Stimulated activated naive CD8-positive, alpha-beta T cell treated with anti-CD3 and anti-CD28 coated beads, Interleukin-15, Interleukin-2, amounts not matched to agents 100 ng/mL and 50 ng/mL, for 24 hours (primary cell): ENCODE data around the gene CADM4.
A peak's percentile ranks its signal among the peaks of the same experiment; 100 is the strongest.
"Not testable (repeated sequence)": the region's sequence is repeated elsewhere in the genome, so short reads cannot be mapped to it uniquely, and the experiment has no call there.

Source experiments
- H3K27ac Mint-ChIP-seq: one replicate; pipeline ENCODE4 v1.8.0; 2021; ENCODE audit warnings: mild to moderate bottlenecking, mixed read lengths
- H3K27me3 Mint-ChIP-seq: one replicate; pipeline ENCODE4 v1.8.0; 2021; ENCODE audit warnings: mixed read lengths
- H3K36me3 Mint-ChIP-seq: one replicate; pipeline ENCODE4 v1.8.0; 2021; ENCODE audit warnings: low read depth, mixed read lengths
- H3K4me1 Mint-ChIP-seq: one replicate; pipeline ENCODE4 v1.8.0; 2021; ENCODE audit warnings: low read depth, mixed read lengths
- H3K4me3 Mint-ChIP-seq: one replicate; pipeline ENCODE4 v1.8.0; 2021; ENCODE audit warnings: mild to moderate bottlenecking, mixed read lengths
- H3K9me3 Mint-ChIP-seq: one replicate; pipeline ENCODE4 v1.8.0; 2021; ENCODE audit warnings: mixed read lengths

Gene CADM4

DNA sequence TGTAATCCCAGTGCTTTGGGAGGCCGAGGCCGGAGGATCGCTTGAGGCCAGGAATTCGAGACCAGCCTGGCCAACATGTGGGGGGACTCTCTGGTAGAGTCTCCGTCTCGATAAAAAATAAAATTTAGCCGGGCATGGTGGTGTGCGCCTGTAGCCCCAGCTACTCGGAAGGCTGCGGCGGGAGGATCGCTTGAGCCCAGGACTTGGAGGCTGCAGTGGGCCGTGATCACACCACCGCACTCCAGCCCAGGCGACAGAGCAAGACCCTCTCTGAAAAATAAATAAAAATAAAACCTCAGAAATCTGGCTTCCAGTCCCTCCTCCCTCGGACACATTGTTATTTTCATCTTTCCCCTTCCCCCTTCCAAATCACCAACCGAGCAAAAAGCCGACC, 44.0 kb downstream of the CADM4 start:
- Mint-ChIP-seq H3K36me3 (peaks cover 33% of the 10 kb centered on the region), H3K4me3 (peak overlapping the region; percentile 98), H3K4me1 (peaks cover 38% of the 10 kb centered on the region), H3K27ac (peak overlapping the region; percentile 92), H3K27me3 (no peaks in the 10 kb centered on the region), H3K9me3 (no peaks in the 10 kb centered on the region)

DNA sequence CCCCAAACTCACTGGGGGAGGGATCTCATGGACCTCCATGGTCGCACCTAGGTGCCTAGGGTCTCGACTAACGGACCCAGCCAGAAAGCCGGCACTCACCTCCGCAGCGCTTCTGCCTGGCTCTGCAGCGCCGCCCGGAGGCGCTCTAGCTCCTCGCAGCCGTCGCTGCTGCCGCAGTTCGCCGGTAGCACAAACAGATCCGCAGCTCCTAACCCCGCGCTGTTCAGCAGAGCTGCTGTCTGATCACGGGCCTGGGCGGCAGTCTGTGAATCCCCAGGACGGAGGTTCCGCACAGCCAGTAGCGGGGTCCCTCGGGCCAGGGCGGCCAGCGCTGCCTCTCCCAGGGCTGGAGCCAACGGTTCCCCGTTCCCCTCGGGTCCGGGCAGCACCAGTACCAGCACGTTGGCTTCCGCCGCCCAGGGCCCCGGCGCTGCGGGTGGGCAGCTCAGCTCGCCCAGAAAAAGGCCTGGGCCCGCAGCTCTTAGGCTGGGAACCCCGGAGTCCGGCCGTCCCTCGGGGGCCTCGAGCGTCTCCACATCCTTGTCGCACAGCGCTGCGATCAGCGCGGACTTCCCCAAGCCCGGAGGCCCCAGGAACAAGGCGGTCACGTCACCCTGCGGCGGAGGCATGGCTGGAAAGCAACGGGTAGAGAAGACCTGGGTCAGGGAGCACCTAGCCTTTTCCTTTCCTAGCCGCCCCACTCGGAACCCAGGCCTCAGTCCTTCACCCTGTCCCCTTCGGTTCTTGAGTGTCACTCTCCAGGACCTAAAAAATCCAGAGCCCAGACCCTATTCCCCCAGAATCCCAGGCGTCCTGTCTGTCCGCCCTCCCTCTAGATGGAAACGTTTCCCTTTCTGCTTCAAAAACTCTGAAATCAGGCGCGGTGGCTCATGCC, 44.7 kb downstream of the CADM4 start:
- Mint-ChIP-seq H3K27me3 (no peaks in the 10 kb centered on the region), H3K4me3 (peak overlapping the region; percentile 98), H3K4me1 (peaks cover 43% of the 10 kb centered on the region), H3K27ac (peak overlapping the region; percentile 92), H3K36me3 (peaks cover 38% of the 10 kb centered on the region), H3K9me3 (no peaks in the 10 kb centered on the region)

DNA sequence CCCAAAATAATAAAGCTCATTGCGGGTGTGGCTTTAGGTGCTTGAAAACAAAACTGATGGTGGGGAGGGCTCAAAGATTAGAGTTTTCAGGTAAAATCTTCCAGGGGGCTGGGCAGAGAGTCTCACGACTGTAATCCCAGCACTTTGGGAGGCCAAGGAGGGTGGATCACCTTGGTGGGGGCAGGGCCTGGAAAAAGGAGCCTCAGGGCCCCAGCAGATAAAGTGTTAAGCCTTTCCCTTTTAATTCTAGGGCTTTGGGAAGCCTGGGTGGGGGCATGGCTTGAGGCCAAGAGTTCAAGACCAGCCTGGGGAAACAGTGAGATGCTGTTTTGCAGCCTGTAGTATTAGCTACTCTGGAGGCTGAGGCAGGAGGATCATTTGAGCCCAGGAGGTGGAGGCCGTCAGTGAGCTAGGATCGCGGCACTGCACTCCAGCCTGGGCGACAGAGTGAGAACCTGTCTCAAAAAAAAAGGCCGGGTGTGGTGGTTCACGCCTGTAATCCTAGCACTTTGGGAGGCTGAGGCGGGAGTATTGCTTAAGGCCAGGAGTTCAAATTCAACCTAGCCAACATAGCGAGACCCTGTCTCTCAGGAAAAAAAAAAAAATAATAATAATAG, 45.5 kb downstream of the CADM4 start:
- H3K27ac Mint-ChIP-seq, result peak overlapping the region; percentile 47
- H3K4me3 Mint-ChIP-seq, result peak overlapping the region; percentile 98
- H3K4me1 Mint-ChIP-seq, result peaks cover 48% of the 10 kb centered on the region
- peaks cover 37% of the 10 kb centered on the region for H3K36me3 Mint-ChIP-seq
- H3K9me3 Mint-ChIP-seq, result no peaks in the 10 kb centered on the region
- H3K27me3 Mint-ChIP-seq, result no peaks in the 10 kb centered on the region

DNA sequence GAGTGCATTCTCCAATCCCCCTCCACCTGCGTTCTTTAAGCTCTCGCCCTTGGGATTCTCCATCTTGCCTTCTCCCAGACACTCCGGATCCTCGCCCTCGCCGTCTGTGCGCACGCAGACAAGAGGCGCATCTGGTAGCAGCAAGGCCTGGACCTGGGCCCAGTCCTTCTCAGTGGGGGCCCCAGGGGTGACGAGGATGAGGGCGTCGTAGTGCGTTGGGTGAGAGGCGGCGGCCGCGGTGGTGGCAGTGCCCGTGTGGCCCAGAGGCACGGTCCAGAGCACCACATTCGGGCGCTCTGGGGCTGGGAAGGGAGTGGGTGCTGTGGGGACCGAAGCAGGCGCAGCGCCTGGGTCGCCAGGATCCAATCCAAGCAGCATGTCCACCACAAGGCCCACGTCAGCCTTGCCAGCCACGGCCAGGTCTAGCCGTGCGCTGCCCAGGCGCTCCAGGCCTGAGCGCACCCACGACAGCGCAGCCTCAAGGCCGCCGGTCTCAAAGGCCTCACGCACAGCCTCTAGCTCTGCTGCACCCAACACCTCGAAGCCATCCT, 46.8 kb downstream of the CADM4 start:
- peaks cover 42% of the 10 kb centered on the region for H3K4me1 Mint-ChIP-seq
- H3K36me3 Mint-ChIP-seq, result peaks cover 38% of the 10 kb centered on the region
- no peaks in the 10 kb centered on the region for H3K9me3 Mint-ChIP-seq
- no peak overlapping the region for H3K27ac Mint-ChIP-seq
- no peaks in the 10 kb centered on the region for H3K27me3 Mint-ChIP-seq
- no peak overlapping the region for H3K4me3 Mint-ChIP-seq

DNA sequence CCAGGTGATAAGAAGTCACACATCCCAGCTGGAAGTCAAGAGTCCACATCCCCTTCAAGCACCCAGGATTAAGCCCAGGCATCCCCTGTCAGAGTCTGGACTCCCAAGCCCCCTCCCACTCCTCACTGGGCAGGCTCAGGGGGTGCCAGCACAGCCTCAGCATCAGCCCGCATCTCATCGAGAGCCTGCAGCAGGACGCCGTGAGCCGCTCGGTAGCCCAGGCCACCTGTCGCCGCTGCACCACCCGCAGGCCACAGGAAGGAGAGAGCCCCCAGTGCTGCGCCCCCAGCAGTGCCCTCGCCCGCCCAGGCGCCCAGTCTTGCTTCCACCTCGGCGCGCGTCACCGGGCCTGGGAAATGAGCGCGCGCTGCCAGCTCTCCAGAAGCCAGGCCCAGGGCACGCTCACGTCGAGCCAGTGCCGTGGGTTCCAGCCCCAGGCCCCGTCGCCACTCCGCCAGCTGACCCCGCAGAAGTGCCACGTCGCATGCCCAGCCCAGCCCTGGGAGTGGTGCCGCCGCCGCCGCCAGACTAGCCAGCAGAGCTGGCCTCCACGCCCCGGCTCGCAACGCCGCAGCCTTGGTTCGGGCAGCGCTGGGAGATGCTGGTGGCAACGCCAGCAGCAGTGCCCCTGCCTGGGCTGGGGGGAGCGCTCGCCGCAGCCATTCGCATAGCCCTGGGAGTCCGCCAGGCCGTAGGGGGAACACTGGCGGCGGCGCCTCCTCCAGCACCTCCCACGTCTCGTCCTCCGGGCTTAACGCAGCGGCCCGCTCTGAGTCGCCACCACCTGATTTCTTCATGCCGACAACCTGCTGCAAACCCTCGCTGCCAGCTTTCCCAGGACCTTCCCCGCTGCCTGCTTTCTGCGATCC, 47.5 kb downstream of the CADM4 start:
- Mint-ChIP-seq H3K27ac (no peak overlapping the region), H3K27me3 (no peaks in the 10 kb centered on the region), H3K9me3 (no peaks in the 10 kb centered on the region), H3K4me1 (peaks cover 35% of the 10 kb centered on the region), H3K4me3 (no peak overlapping the region), H3K36me3 (peaks cover 35% of the 10 kb centered on the region)

DNA sequence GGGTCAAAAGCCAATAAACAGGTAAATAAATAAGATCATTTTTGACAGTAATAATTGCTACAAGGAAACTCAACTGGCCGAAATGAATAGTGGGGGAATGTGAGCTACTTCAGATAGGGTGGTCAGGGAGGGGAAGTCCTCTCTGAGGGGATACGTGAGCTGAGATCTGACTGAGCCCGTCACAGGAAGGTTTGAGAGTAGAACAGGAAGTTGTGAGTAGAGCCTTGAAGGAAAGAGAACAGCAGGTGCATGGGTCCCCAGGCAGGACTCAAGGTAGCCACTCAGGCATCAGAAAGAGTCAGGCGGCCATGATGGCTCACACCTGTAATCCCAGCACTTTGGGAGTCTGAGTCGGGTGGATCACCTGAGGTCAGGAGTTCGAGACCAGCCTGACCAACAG, 50.0 kb downstream of the CADM4 start:
- H3K4me1 Mint-ChIP-seq, result peaks cover 27% of the 10 kb centered on the region
- H3K4me3 Mint-ChIP-seq, result no peak overlapping the region
- peaks cover 50% of the 10 kb centered on the region for H3K36me3 Mint-ChIP-seq
- H3K27ac Mint-ChIP-seq, result peak overlapping the region; percentile 57
- H3K27me3 Mint-ChIP-seq, result no peaks in the 10 kb centered on the region
- no peaks in the 10 kb centered on the region for H3K9me3 Mint-ChIP-seq

DNA sequence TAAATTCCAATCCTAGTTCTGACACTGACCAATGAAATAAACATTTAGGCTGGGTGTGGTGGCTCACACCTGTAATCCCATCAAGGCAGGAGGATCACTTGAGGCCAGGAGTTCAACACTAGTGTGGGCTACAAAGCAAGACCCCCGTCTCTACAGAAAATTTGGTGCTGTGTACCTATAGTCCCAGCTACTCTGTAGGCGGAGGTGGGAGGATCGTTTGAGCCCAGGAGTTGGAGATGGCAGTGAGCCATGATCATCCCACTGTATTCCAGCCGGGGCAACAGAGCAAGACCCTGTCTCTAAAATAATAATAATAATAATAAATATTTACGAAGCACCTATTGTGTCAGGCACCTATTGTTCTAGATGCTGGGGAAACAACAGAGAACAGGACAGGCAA, 50.4 kb downstream of the CADM4 start:
- Mint-ChIP-seq H3K27ac (peak overlapping the region; percentile 57), H3K9me3 (no peaks in the 10 kb centered on the region), H3K4me1 (peaks cover 31% of the 10 kb centered on the region), H3K27me3 (no peaks in the 10 kb centered on the region), H3K36me3 (peaks cover 50% of the 10 kb centered on the region), H3K4me3 (no peak overlapping the region)

DNA sequence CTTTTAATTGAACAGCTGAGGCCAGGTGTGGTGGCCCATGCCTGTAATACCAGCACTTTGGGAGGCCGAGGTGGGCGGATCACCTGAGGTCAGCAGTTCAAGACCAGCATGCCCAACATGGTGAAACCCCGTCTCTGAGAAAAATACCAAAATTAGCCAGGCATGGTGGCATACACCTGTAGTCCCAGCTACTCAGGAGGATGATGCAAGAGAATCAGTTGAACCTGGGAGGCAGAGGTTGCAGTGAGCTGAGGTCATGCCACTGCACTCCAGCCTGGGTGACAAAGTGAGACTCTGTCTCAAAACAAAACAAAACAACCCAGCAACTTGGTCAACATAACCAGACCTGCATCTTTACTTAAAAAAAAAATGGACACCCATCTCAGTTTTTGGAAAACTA, 52.6 kb downstream of the CADM4 start:
- not testable (repeated sequence) for H3K4me3 Mint-ChIP-seq, H3K27ac Mint-ChIP-seq, H3K9me3 Mint-ChIP-seq, H3K27me3 Mint-ChIP-seq
- Mint-ChIP-seq H3K4me1 (peaks cover 29% of the 10 kb centered on the region), H3K36me3 (peaks cover 36% of the 10 kb centered on the region)

DNA sequence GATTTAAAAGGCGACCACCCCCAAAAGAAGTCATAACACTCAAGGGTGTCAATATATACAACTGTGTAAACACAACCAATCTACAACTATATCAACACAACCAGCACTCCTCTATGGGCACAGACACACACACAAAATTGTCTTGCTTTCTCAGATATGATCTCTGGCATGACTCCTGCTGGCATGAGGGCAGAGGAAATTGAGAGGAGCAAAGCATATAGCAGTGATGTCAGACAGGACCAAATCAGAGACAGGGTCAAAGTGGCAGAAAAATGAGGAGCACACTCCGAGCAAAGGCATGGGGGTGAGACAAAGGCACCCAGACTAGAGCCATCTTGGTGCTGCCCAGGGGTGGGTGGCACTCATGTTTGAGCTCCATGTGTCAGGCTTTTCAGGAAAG, 53.3 kb downstream of the CADM4 start:
- peaks cover 36% of the 10 kb centered on the region for H3K36me3 Mint-ChIP-seq
- H3K9me3 Mint-ChIP-seq, result no peaks in the 10 kb centered on the region
- H3K27me3 Mint-ChIP-seq, result no peaks in the 10 kb centered on the region
- peaks cover 36% of the 10 kb centered on the region for H3K4me1 Mint-ChIP-seq
- H3K4me3 Mint-ChIP-seq, result no peak overlapping the region
- H3K27ac Mint-ChIP-seq, result no peak overlapping the region

DNA sequence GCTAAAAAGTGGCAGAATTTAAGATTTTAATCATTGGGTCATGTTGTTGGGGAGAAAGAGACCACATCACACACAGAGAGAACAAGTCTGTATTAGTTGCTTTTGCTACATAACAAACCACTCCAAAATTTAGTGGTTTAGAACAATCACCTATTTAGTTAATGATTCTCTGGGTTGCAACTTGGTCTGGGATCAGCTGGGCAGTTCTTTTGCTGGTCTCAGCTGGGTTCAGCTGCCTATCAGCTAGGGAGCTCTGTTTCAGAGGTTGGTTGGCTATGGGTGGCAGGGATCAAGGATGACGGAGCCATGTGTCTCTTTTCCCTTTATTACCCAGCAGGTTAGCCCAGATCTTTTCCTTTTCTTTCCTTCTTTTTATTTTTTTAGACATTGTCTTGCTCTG, 55.2 kb downstream of the CADM4 start:
- Mint-ChIP-seq H3K27ac (peak overlapping the region; percentile 32), H3K4me1 (peaks cover 32% of the 10 kb centered on the region), H3K27me3 (no peaks in the 10 kb centered on the region), H3K36me3 (peaks cover 23% of the 10 kb centered on the region), H3K4me3 (no peak overlapping the region), H3K9me3 (no peaks in the 10 kb centered on the region)

DNA sequence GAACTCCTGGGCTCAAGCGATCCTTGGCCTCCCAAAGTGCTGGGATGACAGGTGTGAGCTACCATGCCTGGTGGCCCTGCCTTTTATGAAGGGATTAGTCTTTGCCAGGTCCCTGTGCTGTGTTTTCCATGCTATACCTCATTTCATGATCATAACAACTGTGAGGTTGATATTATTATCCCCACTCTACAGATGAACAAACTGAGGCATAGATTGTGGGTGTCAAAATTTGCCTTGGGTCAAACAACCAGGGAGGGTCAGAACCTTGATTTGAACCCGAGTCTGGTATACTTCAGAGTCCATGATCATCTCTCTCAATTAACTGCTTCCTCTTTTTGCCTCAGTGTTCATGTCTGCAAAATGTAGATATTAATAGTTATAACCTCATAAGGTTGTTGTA, 57.2 kb downstream of the CADM4 start:
- Mint-ChIP-seq H3K36me3 (peaks cover 15% of the 10 kb centered on the region), H3K27me3 (no peaks in the 10 kb centered on the region), H3K4me3 (peak overlapping the region; percentile 91), H3K4me1 (peaks cover 41% of the 10 kb centered on the region), H3K27ac (no peak overlapping the region), H3K9me3 (no peaks in the 10 kb centered on the region)

DNA sequence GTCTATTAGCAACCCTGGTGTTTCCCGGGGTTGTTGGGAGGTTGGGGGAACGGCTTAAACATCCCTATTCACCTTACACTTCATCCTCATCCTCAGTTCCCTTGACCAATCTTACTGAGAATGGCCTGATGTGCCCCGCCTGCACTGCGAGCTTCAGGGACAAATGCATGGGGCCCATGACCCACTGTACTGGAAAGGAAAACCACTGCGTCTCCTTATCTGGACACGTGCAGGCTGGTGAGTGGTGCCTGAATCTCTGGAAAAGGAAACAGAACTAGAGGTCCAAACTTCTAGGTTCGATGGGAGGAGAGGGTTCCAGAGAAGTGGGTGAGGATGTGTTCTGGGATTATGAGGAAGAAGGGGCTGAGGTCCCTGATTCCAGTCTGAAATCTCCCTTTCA, 58.2 kb downstream of the CADM4 start:
- H3K36me3 Mint-ChIP-seq, result peaks cover 12% of the 10 kb centered on the region
- peaks cover 41% of the 10 kb centered on the region for H3K4me1 Mint-ChIP-seq
- H3K9me3 Mint-ChIP-seq, result no peaks in the 10 kb centered on the region
- H3K27me3 Mint-ChIP-seq, result no peaks in the 10 kb centered on the region
- no peak overlapping the region for H3K27ac Mint-ChIP-seq
- H3K4me3 Mint-ChIP-seq, result peak overlapping the region; percentile 91

DNA sequence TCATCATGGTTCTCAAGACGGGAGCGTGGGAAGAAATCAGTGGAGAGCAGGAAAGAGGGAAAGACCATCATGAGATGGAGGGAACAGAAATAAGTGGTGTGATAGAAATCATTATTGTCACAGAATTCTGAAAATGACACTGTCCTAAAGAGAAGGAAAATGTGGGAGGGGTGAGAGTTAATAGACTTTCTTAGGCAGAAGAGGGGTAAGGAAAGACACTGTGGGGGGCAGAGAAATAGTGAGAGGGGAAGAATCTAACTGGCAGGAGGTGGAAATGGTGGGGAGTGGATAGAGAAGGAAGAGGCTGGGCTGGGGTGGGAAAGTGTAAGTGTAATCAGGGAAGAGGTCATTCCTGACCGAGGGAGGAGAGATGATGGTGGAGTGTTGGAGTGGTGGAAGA, 60.9 kb downstream of the CADM4 start:
- peak overlapping the region; percentile 53 for H3K27ac Mint-ChIP-seq
- peak overlapping the region; percentile 91 for H3K4me3 Mint-ChIP-seq
- H3K36me3 Mint-ChIP-seq, result no peaks in the 10 kb centered on the region
- no peaks in the 10 kb centered on the region for H3K9me3 Mint-ChIP-seq
- H3K27me3 Mint-ChIP-seq, result no peaks in the 10 kb centered on the region
- H3K4me1 Mint-ChIP-seq, result peaks cover 50% of the 10 kb centered on the region

DNA sequence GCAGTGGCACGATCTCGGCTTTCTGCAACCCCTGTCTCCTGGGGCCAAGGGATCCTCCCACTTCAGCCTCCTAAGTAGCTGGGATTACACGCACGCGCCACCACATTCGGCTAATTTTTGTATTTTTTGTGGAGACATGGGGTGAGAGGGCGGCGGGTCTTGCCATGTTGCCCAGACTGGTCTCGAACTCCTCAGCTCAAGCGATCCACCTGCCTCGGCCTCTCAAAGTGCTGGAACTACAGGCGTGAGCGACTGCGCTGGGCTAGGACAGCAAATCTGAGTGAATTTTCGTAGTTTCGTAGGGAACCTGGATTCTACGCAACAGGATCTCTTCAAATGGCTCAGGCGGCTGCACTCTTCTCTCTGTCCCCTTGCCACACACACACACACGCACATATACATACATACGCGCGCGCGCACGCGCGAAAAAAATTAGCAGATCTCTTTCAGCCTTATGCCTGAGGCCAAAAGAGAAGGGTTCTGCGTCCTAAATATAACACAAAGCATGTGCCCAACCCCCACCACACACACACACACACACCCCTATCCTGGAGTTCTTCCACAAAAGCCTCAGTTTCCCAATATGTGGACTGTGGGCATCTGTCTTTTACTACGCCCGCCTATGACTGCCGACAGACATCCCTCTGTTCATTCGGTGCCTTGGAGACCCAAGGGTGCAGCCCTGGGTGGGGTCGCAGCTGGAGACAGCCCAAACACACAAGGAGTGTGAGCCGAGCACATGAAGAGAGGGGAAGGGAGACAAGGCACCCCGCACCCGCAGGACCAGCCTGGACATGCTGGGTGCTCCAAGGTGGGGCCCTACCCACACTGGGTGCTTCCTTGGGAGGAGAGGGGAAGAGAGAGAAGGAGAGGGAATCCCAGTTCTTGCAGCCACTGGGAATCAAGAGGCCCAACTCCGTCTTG, 63.4 kb downstream of the CADM4 start:
- H3K4me3 Mint-ChIP-seq, result peak overlapping the region; percentile 90
- peaks cover 52% of the 10 kb centered on the region for H3K4me1 Mint-ChIP-seq
- peaks cover 7% of the 10 kb centered on the region for H3K36me3 Mint-ChIP-seq
- H3K27me3 Mint-ChIP-seq, result no peaks in the 10 kb centered on the region
- H3K9me3 Mint-ChIP-seq, result no peaks in the 10 kb centered on the region
- H3K27ac Mint-ChIP-seq, result peak overlapping the region; percentile 92
